IPS DF 19.7 (cell line): ENCODE data around the gene IDNK.
"Not testable (repeated sequence)": the region's sequence is repeated elsewhere in the genome, so short reads cannot be mapped to it uniquely, and the experiment has no call there.

Experiments used
- DNase-seq: peaks from one replicate; pipeline ENCODE4 v3.0.0-alpha.2; 2013; ENCODE audit warnings: low read depth, low spot score

The IDNK gene

DNA sequence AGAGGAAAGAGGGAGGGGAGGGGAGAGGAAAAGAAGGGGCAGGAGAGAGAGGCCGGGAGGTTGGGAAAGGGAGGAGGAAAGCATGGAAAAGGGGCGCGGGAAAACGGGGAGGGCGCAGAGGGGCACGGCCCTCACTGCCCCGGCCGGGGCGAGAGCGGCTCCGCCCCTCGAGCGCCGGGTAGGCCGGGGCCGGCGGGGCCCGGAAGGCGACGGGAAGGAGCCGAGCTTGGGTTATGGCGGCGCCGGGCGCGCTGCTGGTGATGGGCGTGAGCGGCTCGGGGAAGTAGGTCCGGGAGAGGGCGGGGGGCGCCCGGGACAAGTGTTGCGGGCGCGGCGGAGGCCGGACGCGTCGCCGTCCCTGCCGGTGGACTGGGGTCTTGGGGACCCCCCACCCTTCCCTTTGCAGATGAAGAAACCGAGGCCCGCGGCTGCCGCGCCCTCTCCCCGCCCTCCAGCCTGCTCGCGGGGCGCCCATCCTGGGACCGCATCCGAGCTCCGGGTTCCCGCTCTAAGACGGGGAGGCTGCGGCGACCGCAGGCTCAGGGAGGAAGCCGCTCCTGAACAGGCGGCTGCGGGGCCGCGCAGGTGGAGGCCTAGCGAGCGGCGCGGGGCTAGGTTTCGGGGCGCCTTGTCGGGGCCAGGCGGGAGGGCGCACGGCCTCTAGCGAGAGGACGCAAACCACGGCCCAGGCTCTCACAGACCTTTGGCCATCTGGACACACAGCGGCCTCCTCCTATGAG is at the start of gene IDNK:
IDNK (plus strand) TSS at position 205 of the 740 bp plus-strand sequence; CDS start at position 234, 29 bp downstream.
- no peak for DNase-seq

DNA sequence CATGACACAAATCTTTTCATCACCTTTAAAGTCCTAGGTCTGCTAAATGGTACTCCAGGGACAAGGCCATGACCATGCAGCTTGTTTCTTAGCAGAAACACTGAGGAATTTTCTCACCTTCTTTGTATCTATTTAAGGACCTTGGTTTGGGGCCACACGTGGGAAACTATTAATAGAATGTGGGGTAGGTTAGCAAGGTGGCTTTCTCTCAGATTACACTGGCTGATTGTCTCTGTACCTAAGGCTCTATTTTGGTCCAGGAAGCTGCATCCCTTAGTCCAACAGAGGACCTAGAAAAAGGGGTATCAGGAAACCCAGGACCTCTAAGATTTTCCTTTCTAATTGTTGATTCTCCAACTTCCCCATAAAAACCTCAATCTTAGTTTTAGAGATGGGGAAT is 48.5 kb upstream of the IDNK start:
- DNase-seq = no peak

DNA sequence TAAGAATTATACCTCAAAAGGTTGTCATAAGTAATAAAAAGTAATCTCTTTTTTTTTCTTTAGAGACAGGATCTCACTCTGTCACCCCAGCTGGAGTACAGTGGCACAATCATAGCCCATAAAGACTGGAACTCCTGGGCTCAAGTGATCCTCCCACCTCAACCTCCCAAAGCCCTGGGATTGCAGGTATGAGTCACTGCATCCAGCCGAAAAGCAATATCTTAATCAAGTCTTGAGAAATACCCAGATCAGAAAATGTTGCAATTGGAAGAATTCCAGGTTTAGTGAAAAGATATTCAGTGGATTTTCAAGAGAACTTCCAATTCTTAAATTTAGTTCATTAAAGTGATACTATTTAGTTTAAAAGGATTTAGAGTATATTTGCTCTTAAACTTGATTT is 40.9 kb upstream of the IDNK start:
- no peak for DNase-seq

DNA sequence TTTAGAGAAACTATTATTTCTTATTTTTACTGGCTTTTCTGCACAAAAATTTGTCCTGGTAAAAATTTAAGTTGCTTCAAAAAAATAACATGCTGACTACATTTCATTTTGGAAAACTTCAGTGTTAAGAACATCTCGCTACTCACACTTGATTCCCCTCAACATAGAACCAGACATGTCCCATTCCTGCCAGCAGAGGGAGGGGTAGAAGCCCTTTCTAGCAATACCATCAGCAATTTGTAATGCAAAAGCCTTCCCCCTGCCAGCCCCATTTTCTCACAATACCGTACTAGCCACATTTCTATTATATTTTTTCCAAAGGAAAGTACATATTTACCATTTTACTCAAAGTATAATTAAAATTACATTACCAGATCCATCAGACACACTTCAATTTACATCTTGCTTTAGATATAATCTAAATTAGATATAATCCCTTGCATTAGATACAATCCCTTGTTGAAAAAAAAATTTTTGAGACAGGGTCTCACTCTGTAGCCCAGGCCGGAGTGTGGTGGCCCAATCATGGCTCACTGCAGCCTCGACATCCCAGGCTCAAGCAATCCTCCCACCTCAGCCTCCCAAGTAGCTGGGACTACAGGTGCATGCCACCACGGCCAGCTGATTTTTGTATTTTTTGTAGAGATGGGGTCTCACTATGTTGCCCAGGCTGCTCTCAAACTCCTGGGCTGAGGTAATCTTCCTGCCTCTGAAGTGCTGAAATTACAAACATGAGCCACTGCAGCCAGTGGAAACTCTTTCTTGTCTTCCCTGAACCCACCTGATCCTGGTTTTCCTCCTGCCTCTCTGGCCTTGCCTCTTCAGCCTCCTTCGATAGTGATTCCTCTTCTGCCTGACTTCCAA is 39.6 kb upstream of the IDNK start:
- DNase-seq = peak; percentile 61

DNA sequence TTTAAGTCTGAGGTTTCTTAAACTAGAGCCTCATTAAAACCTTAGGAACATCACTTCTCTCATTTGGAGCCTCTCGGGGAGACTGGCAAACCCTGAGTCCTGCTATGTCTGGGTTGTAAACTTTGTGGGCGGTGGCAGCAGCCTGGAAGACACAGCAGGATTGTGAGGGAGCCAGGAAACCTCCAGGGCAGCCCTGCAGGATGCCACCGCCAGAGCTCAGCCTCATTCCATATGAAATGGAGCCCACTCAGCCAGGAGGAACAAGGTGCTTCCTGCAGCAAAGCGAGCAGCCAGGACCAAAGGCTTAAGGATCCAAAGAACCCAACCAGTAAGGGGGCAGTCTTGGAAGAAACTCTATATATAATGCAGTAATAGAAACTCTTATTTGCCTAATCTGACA is 37.9 kb upstream of the IDNK start:
- no peak for DNase-seq

DNA sequence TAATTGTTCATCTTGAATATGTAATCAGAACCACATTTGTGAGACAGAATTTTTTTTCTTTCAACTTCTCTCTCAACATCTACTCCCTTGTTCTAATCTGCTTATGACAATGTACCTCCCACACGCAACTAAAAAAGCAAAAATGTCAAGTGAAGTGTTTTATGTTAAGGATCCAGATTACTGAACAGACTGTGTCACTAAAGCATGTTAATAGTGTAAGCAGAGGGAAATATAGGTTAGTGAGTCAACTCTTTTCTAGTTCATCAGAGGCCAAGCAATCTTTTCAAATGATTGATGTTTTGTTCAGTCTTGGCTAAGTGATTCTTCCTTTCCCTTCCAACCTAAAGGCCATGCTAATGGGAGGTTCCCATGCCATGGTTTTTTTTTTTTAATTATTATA is 34.7 kb upstream of the IDNK start:
- no peak for DNase-seq

DNA sequence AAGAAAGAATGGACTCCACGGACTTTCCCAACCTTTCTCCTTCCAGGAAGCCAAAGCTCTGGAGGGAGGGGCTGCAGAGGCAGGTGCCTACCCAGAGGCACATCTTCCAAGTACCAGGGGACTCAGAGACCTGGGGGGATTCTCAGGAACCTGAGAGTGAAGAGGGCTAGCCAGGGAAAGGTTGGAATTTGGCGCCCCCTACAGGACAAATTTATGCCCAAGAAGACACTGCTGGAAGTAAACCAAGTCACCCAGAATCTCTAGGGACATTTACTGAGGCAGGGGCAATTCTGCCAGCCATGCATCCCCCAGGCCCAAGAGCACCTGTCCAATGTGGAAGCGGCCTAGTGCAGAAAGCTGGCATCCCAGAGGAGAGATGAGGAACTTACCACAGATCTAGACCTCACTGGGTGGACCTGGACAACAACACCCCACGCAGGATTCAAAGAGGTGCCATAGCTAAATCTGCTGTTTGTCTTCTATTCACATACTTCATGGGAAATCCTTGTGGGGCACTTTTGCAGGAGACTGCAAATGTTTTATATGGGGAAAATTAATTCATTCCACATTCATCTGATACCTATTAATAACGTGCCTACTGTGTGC is 25.9 kb upstream of the IDNK start:
- DNase-seq = peak; percentile 38

DNA sequence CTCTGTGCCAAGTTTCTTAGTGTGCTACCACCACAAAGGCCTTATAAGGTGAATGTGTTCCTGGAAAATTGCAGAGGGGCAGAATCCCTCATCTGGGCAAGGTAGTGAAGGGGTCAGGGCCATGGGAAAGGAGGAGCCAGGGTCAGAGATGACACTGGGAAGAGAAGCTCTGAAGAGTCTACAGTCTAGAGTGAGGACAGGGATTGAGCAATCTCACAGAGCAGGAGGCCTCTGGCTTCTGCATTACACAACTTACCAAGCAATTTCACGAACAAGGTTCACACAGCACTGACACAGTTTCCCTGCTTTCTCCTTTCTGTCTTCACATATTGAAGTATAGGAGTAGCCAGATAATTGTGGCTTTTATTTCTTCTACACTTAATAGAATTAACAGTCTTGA is 24.5 kb upstream of the IDNK start:
- no peak for DNase-seq

DNA sequence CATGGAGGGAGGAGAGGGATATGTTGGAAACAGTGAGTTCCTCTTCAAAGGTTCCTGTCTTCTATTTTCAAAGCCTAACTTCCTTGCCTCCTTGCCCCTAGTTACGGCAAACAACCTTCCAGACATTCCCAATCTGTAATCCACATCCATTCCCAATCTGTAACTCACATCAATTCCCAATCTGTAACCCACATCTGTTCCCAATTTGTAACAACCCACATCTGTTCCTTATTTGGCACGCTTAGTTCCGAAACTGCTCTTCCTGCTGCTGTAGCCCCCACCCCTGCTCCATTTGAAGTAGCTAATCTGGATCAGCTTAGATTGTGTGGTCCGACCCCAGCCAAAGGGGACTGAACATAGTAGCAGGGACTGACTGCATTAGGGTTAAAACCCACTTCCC is 23.9 kb upstream of the IDNK start:
- no peak for DNase-seq

DNA sequence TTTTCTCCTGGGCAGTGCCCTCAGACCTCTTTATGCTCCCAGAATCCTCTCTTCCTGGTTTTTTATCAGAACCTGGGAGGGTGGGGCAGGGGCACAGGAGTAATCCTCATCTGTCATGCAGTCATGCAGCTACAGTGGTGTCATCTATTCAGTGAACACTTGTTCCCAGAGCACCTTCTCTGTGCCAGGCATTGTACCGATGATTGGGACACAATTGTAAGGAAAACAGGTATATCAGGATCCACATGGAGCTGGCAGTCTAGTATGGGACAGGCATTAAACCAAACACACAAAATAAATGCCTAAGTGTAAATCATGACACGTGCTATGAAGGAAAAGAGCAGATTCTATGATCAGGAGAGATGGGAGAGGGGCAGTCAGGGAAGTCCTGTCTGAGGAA is 21.5 kb upstream of the IDNK start:
- DNase-seq = no peak

DNA sequence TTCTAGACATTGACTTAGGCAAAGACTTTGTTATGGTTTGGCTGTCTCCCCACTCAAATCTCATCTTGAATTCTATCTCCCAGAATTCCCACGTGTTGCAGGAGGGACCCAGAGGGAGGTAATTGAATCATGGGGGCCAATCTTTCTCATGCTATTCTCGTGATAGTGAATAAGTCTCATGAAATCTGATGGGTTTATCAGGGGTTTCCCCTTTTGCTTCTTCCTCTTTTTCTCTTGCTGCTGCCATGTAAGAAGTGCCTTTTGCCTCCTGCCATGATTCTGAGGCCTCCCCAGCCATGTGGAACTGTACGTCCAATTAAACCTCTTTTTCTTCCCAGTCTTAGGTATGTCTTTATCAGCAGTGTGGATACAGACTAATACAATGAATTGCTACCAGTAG is 15.3 kb upstream of the IDNK start:
- not testable (repeated sequence) for DNase-seq

DNA sequence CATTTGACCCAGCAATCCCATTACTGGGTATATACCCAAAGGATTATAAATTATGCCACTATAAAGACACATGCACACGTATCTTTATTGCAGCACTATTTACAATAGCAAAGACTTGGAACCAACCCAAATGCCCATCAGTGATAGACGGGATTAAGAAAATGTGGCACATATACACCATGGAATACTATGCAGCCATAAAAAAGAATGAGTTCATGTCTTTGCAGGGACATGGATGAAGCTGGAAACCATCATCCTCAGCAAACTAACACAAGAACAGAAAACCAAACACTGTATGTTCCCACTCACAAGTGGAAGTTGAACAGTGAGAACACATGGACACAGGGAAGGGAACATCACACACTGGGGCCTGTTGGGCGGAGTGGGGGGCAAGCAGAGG is 9.6 kb upstream of the IDNK start:
- DNase-seq = not testable (repeated sequence)

DNA sequence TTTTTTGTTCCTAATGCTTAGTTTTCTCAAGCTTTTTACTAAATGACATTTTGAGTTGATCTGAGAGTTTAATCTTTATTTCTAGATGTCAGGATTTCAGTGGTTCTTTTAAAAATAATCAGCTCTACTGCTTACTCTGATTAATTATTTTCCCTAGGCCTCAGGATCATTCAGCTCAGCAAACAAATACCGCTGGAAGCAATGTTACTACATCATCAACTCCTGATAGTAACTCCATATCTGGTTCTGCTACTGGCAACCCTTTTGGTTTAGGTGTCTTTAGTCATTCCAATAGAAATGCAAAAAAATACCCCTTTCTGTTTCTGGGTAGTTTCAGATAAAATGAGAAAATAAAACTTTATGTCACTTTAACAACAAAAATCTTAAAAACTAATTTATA is 5.6 kb upstream of the IDNK start:
- no peak for DNase-seq

DNA sequence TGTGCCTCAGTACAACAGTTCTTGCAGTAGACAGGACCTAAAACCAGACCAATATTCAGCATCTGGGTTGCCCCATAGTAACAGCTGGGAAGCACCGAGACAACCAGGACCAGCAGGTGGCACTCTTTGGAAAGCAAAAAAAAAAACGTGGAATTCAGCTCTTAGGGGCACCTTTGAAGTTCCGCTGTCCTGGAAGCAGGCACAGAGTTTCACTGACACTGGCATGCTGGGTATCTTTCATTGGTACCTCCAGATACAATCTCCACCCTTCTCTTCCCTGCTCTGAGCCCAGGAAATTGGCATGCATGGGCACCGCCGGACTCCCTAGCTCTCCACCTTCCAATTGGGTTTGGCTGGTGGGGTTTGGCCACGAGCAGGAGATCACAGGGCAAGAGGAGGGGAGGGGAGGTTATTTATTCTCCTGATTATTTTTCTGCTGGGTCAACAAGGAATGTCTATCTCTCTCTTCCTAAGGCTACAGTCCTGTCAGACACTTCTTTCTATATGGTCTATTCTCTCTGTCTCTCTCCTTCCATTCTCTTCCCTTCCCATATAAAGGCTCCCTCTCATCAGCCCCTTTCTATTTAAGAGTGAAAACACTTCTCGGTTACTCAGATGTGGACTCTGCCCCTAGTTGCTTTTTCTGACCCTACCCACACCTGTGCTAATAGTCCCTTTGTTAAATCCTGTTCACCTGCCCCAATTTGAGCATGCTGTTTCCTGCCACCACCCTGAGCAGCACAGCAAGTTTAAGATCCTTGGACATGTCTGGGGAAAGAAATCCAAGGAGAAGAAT is 1.9 kb upstream of the IDNK start:
- peak; percentile 40 for DNase-seq

DNA sequence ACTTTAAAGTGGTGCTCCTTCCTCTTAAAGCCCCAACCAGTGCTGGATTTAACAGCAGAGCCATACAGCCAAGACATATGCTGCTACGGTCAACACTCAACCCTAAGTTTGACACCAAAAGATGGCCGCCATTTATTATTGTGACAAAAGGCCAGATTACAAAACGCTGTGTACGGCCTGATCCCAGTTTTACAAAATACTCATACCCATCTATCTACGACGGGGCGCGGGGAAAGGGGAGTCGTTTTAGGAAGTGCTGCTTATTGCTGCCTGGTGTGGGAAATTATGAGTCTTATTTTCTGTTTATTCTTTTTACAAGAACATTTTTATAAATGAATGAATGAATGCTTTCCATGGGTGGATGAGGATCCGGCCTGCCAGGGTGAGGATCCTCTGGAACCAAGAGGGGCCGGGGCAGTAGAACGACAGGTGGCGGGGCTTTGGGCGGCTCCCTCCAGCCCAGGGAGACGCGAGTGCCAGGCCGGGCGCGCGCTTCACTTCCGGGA is 457 bp upstream of the IDNK start:
- DNase-seq = no peak

DNA sequence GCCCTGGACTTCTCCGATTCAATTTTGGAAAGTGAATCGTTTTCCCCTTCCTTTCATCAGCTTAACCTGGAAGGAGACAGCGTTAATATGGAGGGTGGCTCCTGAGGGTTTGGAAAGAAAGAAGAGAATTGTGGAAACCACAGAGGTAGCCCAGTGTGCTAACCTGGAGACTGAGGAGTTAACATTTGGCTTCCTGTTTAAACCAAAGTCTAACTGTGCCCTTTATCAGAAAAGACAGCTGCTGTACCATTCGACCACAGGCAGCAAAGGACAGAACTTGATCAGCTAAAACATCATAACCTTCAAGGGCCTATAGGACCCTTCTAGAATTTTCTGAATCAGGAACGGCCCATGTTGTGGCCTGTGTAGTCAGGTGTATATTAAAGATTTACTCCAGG is 735 bp downstream of the IDNK start:
- no peak for DNase-seq

DNA sequence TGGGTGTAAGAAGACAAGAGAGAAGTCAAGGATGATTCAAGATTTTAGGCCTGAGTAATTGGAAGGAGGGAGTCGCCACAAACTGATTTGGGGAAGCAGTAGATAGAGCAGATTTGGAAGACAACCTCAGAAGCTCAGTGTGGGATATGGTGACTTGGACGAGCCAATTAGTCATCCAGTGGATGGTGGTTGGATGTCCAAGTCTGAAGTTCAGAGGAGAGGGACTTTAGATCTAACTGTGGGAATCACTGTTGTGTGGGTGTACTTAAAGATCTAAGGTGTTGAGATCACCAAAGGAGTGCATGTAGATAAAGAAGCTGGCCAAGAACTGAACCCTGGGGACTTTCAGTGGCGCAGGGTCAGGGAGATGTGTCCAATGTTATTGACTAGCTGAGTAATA is 2.2 kb downstream of the IDNK start:
- no peak for DNase-seq

DNA sequence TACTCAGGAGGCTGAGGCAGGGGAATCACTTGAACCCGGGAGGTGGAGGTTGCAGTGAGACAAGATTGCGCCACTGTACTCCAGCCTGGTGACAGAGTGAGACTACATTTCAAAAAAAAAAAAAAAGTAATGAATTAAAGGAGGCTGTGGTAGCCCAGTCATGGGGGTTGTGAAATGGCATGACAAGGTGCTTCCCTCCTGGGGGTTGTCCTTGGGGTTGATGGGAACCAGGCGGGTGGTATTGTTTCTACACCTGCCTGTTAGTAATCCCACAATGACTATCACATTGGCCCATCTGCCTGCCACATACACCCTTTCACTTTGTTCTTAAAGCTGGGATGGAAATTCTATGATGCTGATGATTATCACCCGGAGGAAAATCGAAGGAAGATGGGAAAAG is 5.6 kb downstream of the IDNK start:
- no peak for DNase-seq

DNA sequence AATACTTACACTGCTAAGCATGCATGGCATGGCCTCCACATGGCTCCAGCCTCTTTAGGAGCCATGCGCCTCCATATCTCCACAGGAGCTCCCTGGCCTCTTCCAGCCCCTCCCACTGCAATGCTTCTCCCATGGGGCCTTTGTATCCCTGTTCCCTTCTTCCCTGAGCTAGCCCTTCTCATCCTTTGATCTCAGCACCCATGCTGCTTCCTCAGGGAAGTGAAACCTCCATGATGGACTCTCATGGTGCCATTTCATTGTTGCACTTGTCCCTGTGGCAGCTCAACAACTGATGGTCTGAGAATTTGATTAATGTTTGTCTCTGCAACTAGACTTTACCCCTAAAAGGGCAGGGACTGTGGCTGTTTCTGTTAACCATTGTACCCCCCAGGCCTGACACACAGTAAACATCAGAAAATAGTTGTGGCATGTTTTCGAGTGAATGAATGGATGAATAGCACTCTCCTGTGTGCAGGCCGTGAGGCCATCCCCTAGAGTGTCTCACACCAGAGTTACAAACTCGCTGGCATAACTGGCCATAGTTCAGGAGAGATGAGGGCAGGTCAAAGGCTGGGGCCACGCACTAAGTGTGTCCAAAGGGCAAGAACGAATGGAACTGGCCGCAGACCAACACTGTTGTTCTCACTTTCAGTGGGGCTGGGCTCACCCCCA is 6.6 kb downstream of the IDNK start:
- DNase-seq = no peak

DNA sequence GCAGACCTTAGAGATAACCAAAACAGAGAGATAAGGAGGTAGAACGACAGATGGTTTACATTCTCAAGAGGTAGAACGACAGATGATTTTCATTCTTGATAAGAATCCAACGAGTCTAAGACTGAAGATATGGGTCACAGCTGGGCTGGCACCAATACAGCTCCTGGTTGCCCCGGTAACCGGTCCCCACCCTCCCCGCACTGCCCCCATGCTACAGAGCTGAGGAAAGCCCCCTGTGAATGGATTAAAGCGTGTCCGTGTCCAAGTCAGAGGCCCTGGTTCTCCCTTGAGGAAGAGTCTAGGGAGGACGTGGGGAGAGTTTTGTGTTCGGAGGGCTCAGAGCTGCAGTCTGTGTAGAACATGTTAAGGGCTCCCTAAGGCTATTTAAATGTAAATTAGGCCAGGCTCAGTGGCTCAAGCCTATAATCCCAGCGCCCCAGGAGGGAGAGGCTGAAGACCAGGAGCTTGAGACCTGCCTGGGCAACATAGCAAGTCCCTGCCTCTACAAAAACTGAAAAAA is 8.1 kb downstream of the IDNK start:
- peak; percentile 72 for DNase-seq

DNA sequence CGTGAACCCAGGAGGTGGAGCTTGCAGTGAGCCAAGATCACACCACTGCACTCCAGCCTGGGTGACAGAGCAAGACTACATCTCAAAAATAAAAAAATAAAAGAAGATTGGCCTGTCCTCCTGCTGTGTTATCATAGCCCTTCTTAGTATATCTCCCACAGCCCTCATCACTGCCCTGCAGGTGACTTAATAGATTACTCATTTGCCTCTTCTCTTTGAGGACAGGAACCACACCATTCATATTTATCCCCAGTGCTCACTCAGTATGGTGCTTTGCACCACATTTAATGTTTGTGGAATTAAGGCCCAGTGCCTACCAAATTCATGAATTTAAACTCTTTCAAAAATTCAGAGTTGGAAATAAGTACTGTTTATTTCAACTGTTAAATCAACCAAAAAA is 10.3 kb downstream of the IDNK start:
- DNase-seq = no peak
